Activated T-cell treated with anti-CD3 and anti-CD28 coated beads for 4 hours (primary cell): ENCODE results near the gene PTPN23.

Source experiments
- DNase-seq: peaks from one replicate; pipeline ENCODE4 v3.0.0-alpha.2; 2020

Gene PTPN23

DNA sequence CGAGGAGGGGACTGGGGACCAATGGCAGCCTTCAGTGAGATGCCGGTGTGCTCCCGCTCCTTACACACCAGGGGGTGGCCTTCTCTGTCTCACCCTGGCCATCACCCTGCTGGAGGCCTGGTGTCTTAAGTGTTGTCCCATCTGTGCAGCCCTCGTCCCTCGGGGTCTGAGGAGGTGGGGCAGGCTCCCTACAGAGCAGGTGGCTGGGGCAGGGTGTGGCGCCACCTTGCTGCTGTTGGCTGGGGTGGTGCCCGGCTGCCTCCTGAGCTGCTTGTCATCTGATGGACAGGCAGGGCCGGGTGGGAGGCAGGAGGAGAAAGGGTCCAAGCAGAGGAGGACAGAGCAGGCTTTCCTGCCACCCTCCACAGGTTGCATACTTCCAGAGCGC lies 25.9 kb downstream of the PTPN23 start:
- no peak for DNase-seq

DNA sequence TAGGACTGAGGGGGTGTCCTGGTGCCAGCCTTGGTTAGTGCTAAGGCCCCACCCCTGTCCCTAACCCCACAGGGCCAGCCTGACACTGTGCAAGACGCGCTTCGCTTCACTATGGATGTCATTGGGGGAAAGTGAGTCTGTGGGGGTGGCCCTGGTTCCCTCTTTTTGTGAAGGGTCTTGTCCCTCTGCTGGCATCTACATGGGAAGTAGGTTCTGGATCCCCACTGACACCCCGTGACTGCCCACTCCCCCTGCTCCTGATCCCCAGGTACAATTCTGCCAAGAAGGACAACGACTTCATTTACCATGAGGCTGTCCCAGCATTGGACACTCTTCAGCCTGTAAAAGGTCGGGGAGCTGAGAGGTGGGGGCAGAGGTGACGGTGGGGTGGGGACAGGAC lies 26.4 kb downstream of the PTPN23 start:
- no peak for DNase-seq

DNA sequence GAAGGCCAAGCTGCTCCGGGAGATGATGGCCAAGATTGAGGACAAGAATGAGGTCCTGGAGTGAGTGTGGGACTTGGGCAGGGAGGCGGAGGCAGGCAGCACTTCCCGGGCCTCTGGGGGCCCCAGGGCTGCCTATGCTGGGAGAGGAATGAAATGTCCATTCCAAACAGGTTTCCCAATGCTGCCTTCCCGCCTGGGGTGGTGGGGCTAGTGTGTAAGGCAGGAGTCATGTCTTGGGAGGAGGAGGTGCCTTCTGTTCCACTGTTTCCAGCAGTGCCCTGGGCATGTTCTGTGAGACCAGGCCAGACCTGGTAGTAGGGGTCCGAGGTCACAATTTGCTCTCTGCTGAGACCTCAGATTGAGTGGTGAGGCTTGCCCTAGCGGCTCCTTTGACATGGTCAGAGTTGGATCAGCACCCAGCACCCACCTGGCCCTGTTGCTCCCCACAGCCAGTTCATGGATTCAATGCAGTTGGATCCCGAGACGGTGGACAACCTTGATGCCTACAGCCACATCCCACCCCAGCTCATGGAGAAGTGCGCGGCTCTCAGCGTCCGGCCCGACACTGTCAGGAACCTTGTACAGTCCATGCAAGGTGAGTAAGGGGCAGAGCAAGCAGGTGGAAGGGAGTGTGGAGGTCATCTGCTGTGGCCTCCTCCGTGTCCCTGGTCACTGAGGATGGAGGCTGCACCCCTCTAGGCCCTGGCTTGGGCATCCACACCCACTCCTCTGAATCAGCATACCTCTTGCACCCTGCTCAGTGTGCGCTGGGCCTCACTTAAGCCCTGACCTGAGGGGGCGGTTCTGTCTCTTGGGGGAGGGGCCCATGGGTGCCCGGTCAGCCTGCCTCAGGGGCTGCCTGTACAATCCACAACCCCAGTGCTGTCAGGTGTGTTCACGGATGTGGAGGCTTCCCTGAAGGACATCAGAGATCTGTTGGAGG lies 27.3 kb downstream of the PTPN23 start:
- no peak for DNase-seq

DNA sequence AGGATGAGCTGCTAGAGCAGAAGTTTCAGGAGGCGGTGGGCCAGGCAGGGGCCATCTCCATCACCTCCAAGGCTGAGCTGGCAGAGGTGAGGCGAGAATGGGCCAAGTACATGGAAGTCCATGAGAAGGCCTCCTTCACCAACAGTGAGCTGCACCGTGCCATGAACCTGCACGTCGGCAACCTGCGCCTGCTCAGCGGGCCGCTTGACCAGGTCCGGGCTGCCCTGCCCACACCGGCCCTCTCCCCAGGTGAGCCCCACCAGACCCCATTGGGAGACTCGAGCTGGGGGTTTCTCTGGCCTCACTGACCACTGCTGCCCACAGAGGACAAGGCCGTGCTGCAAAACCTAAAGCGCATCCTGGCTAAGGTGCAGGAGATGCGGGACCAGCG lies 28.0 kb downstream of the PTPN23 start:
- no peak for DNase-seq

DNA sequence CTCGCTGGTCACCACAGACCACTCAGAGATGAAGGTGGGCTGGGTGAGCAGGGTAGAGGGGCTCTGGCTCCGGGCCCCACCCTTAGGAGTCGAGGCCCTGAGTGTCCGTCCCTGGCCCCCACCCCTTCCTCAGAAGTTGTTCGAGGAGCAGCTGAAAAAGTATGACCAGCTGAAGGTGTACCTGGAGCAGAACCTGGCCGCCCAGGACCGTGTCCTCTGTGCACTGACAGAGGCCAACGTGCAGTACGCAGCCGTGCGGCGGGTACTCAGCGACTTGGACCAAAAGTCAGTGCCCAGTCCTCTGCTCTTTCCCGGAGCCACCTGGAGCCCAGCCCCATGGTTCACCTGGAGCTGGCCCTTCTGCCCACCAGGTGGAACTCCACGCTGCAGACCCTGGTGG lies 28.5 kb downstream of the PTPN23 start:
- no peak for DNase-seq

DNA sequence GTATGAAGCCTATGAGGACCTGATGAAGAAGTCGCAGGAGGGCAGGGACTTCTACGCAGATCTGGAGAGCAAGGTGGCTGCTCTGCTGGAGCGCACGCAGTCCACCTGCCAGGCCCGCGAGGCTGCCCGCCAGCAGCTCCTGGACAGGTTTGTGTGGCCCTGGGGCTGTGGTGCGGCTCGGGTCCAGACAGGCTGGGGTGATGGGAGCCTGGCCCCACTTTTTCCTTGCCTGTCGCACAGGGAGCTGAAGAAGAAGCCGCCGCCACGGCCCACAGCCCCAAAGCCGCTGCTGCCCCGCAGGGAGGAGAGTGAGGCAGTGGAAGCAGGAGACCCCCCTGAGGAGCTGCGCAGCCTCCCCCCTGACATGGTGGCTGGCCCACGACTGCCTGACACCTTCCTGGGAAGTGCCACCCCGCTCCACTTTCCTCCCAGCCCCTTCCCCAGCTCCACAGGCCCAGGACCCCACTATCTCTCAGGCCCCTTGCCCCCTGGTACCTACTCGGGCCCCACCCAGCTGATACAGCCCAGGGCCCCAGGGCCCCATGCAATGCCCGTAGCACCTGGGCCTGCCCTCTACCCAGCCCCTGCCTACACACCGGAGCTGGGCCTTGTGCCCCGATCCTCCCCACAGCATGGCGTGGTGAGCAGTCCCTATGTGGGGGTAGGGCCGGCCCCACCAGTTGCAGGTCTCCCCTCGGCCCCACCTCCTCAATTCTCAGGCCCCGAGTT lies 29.0 kb downstream of the PTPN23 start:
- DNase-seq: no peak

DNA sequence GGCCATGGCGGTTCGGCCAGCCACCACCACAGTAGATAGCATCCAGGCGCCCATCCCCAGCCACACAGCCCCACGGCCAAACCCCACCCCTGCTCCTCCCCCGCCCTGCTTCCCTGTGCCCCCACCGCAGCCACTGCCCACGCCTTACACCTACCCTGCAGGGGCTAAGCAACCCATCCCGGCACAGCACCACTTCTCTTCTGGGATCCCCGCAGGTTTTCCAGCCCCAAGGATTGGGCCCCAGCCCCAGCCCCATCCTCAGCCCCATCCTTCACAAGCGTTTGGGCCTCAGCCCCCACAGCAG lies 29.5 kb downstream of the PTPN23 start:
- no peak for DNase-seq

DNA sequence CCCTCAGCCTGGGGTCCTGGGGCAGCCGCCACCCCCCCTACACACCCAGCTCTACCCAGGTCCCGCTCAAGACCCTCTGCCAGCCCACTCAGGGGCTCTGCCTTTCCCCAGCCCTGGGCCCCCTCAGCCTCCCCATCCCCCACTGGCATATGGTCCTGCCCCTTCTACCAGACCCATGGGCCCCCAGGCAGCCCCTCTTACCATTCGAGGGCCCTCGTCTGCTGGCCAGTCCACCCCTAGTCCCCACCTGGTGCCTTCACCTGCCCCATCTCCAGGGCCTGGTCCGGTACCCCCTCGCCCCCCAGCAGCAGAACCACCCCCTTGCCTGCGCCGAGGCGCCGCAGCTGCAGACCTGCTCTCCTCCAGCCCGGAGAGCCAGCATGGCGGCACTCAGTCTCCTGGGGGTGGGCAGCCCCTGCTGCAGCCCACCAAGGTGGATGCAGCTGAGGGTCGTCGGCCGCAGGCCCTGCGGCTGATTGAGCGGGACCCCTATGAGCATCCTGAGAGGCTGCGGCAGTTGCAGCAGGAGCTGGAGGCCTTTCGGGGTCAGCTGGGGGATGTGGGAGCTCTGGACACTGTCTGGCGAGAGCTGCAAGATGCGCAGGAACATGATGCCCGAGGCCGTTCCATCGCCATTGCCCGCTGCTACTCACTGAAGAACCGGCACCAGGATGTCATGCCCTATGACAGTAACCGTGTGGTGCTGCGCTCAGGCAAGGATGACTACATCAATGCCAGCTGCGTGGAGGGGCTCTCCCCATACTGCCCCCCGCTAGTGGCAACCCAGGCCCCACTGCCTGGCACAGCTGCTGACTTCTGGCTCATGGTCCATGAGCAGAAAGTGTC lies 30.2 kb downstream of the PTPN23 start:
- no peak for DNase-seq

DNA sequence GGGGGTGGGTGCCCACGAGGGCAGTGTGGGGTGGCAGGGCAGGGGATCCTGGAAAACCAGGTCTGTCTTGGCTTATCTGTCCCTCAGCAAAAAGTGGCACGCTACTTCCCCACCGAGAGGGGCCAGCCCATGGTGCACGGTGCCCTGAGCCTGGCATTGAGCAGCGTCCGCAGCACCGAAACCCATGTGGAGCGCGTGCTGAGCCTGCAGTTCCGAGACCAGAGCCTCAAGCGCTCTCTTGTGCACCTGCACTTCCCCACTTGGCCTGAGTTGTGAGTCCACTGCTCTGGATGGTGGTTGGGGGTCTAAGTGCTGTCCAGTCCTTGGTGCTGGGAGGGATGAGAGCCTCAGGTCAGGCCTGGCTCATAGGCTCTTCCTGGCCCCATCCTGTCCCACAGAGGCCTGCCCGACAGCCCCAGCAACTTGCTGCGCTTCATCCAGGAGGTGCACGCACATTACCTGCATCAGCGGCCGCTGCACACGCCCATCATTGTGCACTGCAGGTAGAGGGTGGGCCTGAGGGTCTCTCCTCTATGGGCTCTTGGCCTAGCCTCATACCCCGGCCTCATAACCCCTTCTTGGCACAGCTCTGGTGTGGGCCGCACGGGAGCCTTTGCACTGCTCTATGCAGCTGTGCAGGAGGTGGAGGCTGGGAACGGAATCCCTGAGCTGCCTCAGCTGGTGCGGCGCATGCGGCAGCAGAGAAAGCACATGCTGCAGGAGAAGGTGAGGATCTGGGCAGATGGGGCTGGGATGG lies 31.1 kb downstream of the PTPN23 start:
- no peak for DNase-seq

DNA sequence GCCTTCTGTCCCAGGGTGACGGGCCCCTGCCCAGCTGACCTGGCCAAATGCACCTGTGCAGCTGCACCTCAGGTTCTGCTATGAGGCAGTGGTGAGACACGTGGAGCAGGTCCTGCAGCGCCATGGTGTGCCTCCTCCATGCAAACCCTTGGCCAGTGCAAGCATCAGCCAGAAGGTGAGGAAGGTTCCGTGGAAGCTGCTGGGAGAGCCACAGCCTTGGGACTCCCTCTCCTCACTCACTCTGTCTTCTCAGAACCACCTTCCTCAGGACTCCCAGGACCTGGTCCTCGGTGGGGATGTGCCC lies 31.6 kb downstream of the PTPN23 start:
- no peak for DNase-seq

DNA sequence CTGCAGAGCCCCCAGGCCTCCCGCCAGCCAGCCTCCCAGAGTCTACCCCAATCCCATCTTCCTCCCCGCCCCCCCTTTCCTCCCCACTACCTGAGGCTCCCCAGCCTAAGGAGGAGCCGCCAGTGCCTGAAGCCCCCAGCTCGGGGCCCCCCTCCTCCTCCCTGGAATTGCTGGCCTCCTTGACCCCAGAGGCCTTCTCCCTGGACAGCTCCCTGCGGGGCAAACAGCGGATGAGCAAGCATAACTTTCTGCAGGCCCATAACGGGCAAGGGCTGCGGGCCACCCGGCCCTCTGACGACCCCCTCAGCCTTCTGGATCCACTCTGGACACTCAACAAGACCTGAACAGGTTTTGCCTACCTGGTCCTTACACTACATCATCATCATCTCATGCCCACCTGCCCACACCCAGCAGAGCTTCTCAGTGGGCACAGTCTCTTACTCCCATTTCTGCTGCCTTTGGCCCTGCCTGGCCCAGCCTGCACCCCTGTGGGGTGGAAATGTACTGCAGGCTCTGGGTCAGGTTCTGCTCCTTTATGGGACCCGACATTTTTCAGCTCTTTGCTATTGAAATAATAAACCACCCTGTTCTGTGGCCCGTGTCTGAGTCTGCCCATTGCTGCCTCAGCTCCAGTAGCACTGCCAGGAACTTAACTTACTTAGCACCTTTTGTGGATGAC lies 32.2 kb downstream of the PTPN23 start:
- DNase-seq: no peak

DNA sequence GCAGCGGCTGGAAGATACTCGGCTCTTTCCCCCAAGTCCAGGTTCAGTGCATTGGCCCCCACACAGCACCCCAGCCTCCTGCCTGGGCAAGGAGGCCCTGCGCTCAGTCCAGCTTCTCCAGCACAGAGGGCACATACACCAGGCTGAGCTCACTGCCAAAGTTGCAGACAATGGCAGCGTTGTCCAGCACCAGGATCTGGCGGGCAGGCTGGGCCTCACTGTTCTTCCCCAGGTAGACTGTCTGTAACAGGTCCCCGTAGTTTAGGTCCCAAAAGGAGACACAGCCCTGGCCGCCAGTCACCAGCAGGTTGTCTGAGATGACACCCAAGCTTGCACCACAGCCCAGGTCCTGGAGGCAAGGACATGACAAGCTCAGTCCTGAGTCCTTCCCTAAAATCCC lies 32.9 kb downstream of the PTPN23 start:
- no peak for DNase-seq

DNA sequence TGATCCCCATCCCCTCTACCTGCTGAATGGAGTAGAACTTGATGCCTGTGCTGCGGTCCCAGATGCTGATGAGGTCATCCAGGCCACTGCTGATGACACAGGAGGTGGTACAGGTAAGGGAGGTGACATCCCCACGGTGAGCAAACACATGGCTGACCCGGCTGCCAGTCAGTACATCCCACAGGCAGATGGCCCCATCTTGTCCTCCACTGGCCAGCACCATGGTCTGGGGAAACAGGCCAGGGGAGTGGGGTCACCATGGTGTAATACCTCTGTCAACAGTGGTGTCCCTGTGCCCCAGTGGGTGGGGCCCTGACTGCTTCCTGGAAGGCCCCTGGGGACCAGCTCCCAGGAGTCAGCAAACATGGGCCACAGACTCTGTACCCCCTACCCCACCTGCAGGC lies 33.3 kb downstream of the PTPN23 start:
- DNase-seq: no peak

DNA sequence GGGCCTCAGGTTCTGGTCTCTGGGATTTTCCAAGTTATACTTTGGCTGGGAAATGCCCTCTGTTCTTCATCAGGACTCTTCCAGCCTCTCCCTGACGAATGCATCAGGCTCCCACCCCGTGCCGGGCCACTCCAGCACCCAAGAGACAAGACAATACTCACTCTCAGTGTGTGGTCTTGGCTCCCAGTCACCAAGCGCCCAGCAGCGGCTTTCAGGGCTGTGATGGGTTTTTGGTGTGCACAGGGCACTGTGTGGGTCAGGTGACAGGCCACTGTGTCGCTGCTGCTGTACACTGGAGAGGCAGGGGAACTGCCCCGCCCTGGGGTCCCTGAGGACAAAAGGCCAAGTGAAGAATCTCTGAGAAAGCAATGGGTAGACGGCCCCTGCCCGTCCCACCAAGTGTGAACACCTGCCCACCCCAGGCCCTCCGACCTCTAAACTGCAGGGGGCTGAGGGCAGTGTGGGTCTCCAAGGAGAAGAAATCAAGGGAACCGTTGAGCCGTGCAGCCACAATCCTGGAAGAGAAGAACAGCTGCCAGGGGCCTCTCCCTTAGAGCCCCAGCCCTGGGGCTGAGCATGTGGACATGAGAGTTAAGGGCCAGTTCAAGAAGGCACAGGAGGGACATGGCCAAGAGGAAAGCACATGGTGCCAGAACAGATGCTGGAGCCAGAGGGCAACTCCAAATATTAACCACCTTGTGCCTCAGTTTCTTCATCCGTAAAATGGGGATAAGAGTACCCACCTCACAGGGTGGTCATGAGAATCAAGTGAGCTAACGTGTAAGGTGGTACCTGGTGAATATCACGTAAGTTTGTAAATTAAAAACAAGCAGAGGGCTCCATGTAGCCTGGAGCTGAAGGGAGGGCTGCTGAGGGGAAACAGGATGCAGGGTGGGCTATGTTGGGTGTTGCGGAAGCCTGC lies 34.1 kb downstream of the PTPN23 start:
- DNase-seq: no peak

DNA sequence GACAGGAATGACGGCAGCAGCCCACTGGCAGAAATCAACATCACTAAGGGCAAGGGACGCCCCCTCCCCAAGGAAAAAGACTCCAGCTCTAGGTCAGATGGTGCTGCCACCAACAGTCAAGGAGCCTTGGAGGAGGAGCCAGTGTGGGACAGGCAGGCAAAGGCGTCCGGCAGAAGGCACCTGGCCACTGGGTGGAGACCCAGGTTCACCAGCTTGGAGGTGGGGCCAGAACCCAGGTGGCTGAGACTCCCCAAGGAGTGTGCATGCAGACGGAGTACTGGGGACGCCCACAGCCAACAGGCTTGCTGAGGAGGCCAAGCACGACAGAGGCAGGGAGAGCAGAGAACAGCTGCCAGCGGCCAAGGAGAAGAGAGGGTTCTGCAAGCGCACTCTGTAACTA lies 35.2 kb downstream of the PTPN23 start:
- DNase-seq: no peak

DNA sequence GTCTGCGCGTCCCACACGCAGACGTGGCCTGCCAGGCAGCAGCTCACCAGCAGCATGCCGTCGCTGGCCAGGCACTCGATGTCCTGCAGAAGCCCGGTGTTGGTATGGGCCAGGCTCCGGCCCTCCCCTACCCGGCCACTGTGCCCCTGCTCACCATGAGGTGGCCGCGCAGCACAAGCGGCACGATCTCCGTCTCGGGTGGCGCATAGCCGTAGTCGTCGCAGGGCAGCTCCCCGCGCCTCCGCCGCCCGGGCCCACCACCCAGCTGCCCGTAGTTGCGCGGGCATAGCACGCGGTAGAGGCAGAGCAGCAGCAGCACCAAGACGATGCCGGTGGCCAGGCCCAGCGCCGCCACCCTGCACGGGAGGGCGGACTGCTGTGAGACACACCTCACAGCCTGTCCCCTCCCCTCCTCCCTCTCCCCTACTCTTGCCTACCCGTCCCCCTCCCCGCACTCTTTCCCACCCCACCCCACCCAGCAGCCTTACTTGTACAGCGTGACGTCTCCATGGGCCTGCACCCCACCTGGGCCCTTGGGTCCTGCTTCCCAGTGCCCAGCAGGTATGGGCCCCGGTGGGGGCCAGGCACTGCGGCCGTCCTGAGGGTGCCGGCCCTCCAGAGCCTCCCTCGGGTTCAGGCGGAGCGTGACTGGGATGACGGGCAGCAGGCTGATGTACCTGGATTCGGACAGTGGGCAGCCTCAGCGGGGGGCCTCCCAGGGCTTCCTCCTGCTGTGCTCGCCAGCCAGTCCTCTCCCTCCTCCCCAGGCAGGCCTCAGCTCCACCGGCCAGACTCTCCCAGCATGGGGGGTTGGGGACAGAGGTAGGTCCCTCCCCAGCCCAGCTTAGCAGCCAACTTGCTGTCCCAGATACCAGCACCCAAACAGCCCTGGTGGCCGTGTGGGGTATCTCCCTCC lies 37.6 kb downstream of the PTPN23 start:
- no peak for DNase-seq

DNA sequence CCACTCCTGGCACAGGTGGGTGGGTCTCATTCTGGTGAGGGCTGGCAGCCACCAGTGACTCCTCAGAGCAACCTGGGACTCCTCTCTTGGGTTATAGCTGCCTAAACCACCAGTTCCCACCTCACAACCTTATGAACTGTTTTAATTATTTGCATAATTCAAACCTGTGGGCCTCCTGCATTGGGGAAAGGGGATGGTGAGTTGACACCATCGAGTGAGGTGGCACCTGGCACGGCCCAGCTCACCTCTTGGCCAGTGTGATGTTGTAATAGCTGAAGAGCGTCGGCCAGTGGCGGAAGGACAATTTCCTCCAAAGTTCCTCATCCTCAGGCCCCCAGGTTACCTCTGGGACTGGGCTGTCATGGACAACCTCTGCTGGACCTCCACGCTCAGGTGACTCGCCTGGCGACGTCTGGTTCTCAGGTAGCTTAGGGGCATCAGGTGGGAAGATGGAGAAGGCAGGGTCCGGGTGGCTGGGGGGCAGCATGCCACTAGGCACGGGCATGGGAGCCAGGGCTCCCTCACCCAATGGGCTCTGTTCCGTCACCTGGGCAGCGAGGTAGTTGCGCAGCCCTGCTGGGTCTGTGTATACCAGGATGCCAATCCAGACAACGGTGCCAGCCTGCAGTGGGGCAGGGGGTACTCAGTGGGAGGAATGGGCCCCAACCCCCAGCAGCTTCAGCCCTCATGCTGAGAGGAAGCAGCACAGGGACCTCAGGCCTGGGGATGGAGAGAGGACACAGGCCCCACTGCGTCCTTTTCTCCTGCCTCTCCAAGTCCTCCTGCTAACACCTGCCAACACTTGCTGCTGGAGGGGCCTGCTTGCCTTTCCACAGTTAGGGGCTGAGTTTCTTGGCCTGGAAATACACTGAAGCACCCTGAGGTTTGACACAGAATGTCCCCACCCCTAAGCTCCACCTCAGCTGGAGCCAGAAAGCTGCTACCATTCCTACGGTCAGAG lies 38.5 kb downstream of the PTPN23 start:
- DNase-seq: no peak

DNA sequence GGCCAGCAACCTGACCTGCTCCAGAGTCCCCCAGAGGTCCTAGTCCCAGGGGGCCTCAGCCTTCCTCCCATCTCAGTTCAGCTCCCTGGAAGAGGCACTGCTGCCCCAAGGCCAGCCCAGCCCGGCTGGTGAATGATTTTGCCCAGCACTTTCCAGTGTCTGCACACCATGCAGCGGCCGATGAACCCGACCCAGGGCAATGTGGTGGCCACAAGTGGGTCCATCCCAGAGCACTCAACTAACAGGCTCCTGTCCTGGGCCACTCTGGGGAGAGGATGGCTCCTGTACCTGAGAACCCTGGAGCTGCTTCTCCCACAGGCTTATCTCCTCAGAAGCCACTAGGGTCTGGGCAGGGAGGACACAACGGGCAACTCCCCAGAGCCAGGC lies 39.2 kb downstream of the PTPN23 start:
- DNase-seq: no peak
